ENCODE data around the gene USP19.

Gene USP19

DNA sequence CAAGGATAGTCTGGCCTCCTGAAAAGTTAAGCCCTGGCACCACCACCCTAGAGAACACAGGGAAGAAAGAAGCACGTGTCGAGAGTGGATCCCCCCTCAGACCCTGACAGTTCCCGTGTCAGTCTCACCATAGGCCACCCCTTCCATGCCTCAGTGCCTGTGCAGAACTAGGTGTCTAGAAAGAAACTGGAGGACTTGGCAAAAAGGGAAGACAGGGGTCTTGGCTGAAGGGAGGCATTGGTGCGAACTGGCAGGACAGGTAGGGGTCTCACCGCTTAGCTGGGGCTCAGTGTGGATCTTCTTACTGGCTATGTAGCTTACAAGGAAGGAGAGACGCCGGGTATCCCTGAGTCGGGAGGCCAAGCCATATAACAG, 16.6 kb downstream of the USP19 start:
- H3K4me1 Mint-ChIP-seq, result peaks cover 18% of the 10 kb centered on the region
- DNase-seq (ENCODE audit: low spot score in 2 of 2) (no peak), ATAC-seq (ENCODE audit: low read depth) (no peak)
- H3K9me3 Mint-ChIP-seq, result no peaks in the 10 kb centered on the region
- peak overlapping the region; percentile 95 for H3K27ac Mint-ChIP-seq
- H3K4me3 Mint-ChIP-seq, result peak overlapping the region; percentile 98
- H3K36me3 Mint-ChIP-seq, result peaks cover 23% of the 10 kb centered on the region
- H3K27me3 Mint-ChIP-seq, result no peaks in the 10 kb centered on the region

DNA sequence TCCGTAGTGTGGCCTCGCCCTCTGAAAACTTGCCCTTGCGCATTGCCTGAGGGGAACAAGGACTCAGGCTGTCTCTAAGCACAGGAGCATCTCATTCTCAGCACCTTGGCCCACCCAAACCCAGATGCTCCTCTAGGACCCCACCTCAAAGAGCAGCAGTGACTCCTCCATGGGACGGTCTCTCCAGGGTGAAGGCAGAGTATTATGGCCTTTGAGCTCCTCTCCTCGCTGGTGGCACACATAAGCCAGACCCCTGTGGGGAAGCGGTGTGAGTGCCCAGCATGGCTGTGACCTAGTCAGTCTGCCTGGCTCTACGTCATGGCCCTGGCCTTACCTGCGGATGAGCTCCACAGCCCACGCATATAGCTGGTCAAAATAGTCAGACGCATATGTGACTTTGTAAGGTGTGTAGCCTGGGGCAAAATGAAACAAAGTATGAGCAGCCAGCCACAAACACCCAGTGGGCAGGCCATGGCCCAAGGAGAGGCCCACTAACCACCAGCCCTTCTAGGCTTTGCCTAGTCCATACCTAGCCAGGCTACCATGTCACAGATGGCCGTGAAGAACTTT, 20.5 kb downstream of the USP19 start:
- H3K4me1 Mint-ChIP-seq, result peaks cover 12% of the 10 kb centered on the region
- no peaks in the 10 kb centered on the region for H3K27me3 Mint-ChIP-seq
- ATAC-seq (ENCODE audit: low read depth) (no peak), DNase-seq (ENCODE audit: low spot score in 2 of 2) (no peak)
- H3K27ac Mint-ChIP-seq, result no peak overlapping the region
- H3K36me3 Mint-ChIP-seq, result peaks cover 27% of the 10 kb centered on the region
- no peak overlapping the region for H3K4me3 Mint-ChIP-seq
- no peaks in the 10 kb centered on the region for H3K9me3 Mint-ChIP-seq

DNA sequence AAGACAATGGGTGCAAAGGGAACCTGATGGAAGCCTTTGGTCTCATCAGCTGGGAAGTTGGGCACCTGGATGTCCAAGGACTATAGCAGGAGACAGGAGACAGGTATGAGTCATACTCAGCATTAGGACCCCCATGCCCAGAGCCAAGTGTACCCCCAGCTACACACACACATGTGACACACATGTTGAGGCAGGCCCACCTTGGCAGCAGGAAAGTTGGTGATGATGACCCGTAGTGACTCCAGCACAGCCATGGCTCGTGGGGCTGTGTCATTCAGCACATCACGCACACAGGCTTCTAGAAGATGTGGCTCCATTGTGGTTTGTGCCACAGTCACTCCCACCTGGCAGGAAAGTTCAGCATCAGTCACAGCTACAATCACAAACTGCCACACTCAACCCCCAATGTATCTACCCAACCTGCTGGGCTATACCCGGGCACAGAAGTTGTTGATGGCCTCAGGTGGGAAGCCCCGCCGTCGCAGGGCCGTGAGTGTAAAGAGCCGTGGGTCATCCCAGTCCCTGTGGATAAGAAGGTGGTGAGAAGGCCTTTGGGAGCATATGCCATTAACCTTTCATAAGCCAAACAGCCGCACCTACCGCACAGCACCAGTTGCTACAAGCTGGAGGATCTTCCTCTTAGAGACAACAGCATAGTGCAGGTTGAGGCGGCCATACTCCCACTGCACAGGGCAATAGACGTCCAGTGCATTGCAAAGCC, 21.6 kb downstream of the USP19 start:
- Mint-ChIP-seq H3K4me1 (peaks cover 11% of the 10 kb centered on the region), H3K4me3 (no peak overlapping the region), H3K27ac (no peak overlapping the region), H3K36me3 (peaks cover 27% of the 10 kb centered on the region), H3K27me3 (no peaks in the 10 kb centered on the region), H3K9me3 (no peaks in the 10 kb centered on the region)
- no peak for DNase-seq (ENCODE audit: low spot score in 2 of 2)
- no peak for ATAC-seq (ENCODE audit: low read depth)

GRCh38 chr3:49098429-49098828, 22.2 kb downstream of the USP19 start:
- Mint-ChIP-seq H3K4me3 (no peak overlapping the region), H3K4me1 (peaks cover 4% of the 10 kb centered on the region), H3K9me3 (no peaks in the 10 kb centered on the region), H3K27ac (no peak overlapping the region), H3K27me3 (no peaks in the 10 kb centered on the region), H3K36me3 (peaks cover 29% of the 10 kb centered on the region)
- DNase-seq (ENCODE audit: low spot score in 2 of 2) (no peak), ATAC-seq (ENCODE audit: low read depth) (no peak)

DNA sequence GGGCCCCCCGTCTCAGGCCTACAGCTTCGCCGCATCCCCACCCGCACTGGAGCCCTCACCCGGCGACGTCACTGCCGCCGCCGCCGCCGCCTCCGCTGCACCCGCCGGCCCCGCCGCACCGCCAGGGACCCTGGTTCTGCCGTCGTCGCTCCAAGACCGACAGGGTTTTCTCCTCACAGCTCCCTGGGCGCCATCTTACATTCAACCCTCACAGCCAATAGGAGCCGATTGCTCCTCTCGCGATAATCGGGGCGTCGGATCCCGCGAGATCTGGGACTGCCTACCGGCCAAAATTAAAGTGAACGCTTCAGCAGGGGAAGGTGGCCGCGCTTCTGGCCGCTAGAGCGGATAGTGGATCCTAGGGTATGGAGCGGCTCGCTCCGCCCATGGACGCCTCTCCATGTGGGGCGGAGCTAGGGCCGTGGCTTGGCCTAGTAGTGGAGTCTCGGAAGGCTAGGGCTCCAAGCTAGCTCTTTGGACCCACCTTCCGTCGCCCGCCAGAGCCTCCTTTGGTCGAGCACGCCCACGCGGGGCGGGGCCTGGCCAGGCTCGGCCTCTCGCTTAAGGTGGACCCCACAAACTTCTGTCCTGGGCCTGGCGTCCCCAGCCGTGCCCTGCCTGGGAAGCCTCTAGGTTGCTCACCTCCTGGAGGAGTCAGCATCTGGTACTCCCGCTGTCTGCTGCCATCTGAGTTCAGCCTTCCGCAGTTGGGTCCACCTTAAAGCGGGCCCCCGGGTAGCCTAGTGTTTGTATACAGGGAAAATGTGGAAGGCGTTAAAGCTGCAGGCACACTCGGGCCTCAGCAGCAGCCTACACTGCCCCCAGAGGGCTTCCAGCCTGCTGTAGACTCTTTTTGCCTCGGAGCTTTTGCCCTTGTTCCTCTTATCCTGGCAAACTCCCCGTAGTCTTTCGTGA, 26.5 kb downstream of the USP19 start, which contains the start of gene QRICH1:
Gene QRICH1 (minus strand): TSS at position 219 of the 915 bp plus-strand sequence. CDS start 17,054 bp downstream, outside the sequence.
- no peaks in the 10 kb centered on the region for H3K9me3 Mint-ChIP-seq
- peak within 1 kb of the TSS; percentile 96 for H3K27ac Mint-ChIP-seq
- DNase-seq (ENCODE audit: low spot score in 2 of 2), result peak; percentile 95 to 98
- H3K27me3 Mint-ChIP-seq, result no peaks in the 10 kb centered on the region
- peak; percentile 77 for ATAC-seq (ENCODE audit: low read depth)
- H3K4me3 Mint-ChIP-seq, result peak within 1 kb of the TSS; percentile 93
- peaks cover 10% of the 10 kb centered on the region for H3K36me3 Mint-ChIP-seq
- peaks cover 13% of the 10 kb centered on the region for H3K4me1 Mint-ChIP-seq

- peaks cover 13% of the 10 kb centered on the region for H3K4me1 Mint-ChIP-seq
These were observed 27.4 kb downstream of the USP19 start for GRCh38 chr3:49092938-49093852.

DNA sequence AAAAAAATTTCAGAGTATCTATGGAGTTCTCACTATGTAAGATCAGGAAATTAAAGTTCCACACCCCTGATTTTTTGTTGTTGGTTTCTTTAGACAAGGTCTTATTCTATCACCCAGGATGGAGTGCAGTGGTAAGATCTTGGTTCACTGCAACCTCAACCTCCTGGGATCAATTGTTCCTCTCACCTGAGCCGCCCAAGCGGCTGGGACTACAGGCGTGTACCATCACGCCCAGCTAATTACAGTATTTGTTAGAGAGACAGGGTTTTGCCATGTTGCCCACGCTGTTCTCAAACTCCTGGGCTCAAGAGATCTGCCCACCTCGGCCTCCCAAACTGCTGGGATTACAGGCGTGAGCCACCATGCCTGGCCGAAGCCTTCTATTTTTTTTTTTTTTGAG, 39.2 kb downstream of the USP19 start:
- Mint-ChIP-seq H3K36me3 (peaks cover 5% of the 10 kb centered on the region), H3K4me3 (no peak overlapping the region), H3K27ac (no peak overlapping the region), H3K4me1 (peaks cover 6% of the 10 kb centered on the region), H3K9me3 (no peaks in the 10 kb centered on the region), H3K27me3 (no peaks in the 10 kb centered on the region)
- no peak for ATAC-seq (ENCODE audit: low read depth)
- no peak for DNase-seq (ENCODE audit: low spot score in 2 of 2)

More at GRCh38 chr3:49092938-49093852, 27.4 kb downstream of the USP19 start:
- peak overlapping the region; percentile 93 for H3K4me3 Mint-ChIP-seq
- ATAC-seq (ENCODE audit: low read depth) (peak; percentile 39), DNase-seq (ENCODE audit: low spot score in 2 of 2) (peak; percentile 77 to 86)
- H3K27ac Mint-ChIP-seq, result peak overlapping the region; percentile 96
- H3K9me3 Mint-ChIP-seq, result no peaks in the 10 kb centered on the region
- H3K27me3 Mint-ChIP-seq, result no peaks in the 10 kb centered on the region
- peaks cover 5% of the 10 kb centered on the region for H3K36me3 Mint-ChIP-seq

- Mint-ChIP-seq H3K4me1 (peaks cover 8% of the 10 kb centered on the region), H3K27ac (no peak overlapping the region), H3K9me3 (no peaks in the 10 kb centered on the region), H3K27me3 (no peaks in the 10 kb centered on the region), H3K36me3 (peaks cover 7% of the 10 kb centered on the region), H3K4me3 (no peak overlapping the region)
- ATAC-seq (ENCODE audit: low read depth) (no peak), DNase-seq (ENCODE audit: low spot score in 2 of 2) (no peak)
These were observed 41.4 kb downstream of the USP19 start for GRCh38 chr3:49079270-49079669.

- ATAC-seq (ENCODE audit: low read depth), result no peak
- H3K36me3 Mint-ChIP-seq, result peaks cover 14% of the 10 kb centered on the region
- H3K9me3 Mint-ChIP-seq, result no peaks in the 10 kb centered on the region
- H3K27ac Mint-ChIP-seq, result no peak overlapping the region
- H3K4me3 Mint-ChIP-seq, result no peak overlapping the region
- DNase-seq (ENCODE audit: low spot score in 2 of 2), result no peak
- H3K27me3 Mint-ChIP-seq, result no peaks in the 10 kb centered on the region
- H3K4me1 Mint-ChIP-seq, result peaks cover 8% of the 10 kb centered on the region
These were observed 44.0 kb downstream of the USP19 start for GRCh38 chr3:49076646-49077045.

DNA sequence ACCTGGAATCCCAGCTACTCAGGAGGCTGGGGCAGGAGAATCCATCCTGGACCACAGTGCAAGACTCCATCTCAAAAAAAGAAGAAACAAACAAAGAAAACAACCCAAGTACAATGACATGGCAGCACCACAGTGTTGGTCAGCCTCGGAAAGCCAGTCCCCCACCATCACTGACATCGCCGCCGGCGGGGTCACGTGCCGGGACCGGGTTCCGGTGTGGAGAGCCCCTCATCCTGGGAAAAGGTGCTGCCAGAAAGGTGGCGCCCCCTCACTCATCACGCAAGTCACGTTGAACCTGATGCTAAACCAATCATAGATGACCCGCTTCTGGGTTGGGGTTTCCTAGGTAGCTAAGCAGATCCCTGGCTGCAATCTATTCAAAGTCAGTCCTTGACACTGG, 44.5 kb downstream of the USP19 start:
- DNase-seq (ENCODE audit: low spot score in 2 of 2), result no peak
- Mint-ChIP-seq H3K4me1 (peaks cover 8% of the 10 kb centered on the region), H3K36me3 (peaks cover 15% of the 10 kb centered on the region), H3K27ac (no peak overlapping the region), H3K27me3 (no peaks in the 10 kb centered on the region), H3K9me3 (no peaks in the 10 kb centered on the region), H3K4me3 (no peak overlapping the region)
- no peak for ATAC-seq (ENCODE audit: low read depth)

All from memory B cell (primary cell).